HepG2 (cell line): ENCODE measurements around the gene RAE1. TPM values are rescaled to one million over a fixed set of nuclear protein-coding genes. Genes with fewer than 3 reads are reported as not detected.
"Not testable (repeated sequence)": the region's sequence is repeated elsewhere in the genome, so short reads cannot be mapped to it uniquely, and the experiment has no call there.

ENCODE experiments used
- ATAC-seq: fragments of 200-7000 bp; cut with Tn5 transposase; 3 replicates; pipeline ENCODE4 v1.9.1; 2020; ENCODE audit warnings: mild to moderate bottlenecking, moderate library complexity
- BruUV-seq: library from RNA; stranded (reverse); fragments of 400-500 nt; replicated peaks from 2 replicates; lab custom pipeline; 2021; lab: Mats Ljungman, UMichigan
- CTCF ChIA-PET: fragments of 300-600 bp; formaldehyde crosslinking; extraction: SDS; loops from one replicate; lab custom pipeline; 2021; ENCODE audit warnings: low total read pairs, inconsistent platforms, low intra/inter-chr PET ratio; lab: Yijun Ruan, JAX
- POLR2A ChIA-PET: fragments of 350-600 bp; sonication (Branson Sonifier 250); formaldehyde crosslinking; loops from one replicate; lab custom pipeline; 2020; ENCODE audit warnings: antibody characterized with exemption, inconsistent platforms; lab: Yijun Ruan, JAX
- DNase-seq: peaks from one replicate; pipeline ENCODE4 v3.0.0-alpha.2; 2015; ENCODE audit warnings: low spot score
- FAIRE-seq: peaks from 3 replicates; lab custom pipeline; 2011; peaks lifted over from hg19 to GRCh38; lab: Jason Lieb, UNC
- H2AFZ ChIP-seq: one replicate; pipeline ENCODE4 v1.6.1; 2011; ENCODE audit warnings: low read length, inconsistent platforms
- H3K27ac ChIP-seq: fragments of 300-600 bp; 3 replicates; pipeline ENCODE4 v1.8.0; 2011; ENCODE audit warnings: mixed run types, mild to moderate bottlenecking, mixed read lengths, low read length, inconsistent platforms; ENCODE audit not compliant: insufficient read depth; ENCODE audit errors: extremely low read length
- H3K27me3 ChIP-seq, 2 experiments: fragments of 200-600 bp in 1 of 2; 2 replicates in 1 of 2; 3 replicates in 1 of 2; pipeline versions ENCODE4 v1.6.0 to v1.8.0; 2011; ENCODE audit warnings: low read length in 2 of 2, mild to moderate bottlenecking in 2 of 2, moderate library complexity in 2 of 2, inconsistent platforms in 1 of 2; ENCODE audit not compliant: insufficient read depth in 2 of 2, control insufficient read depth in 1 of 2
- H3K36me3 ChIP-seq, 2 experiments: fragments of 200-600 bp in 1 of 2; replicated peaks in 1 of 2; 2 replicates in 1 of 2; 3 replicates in 1 of 2; pipeline versions ENCODE4 v1.5.1 to v1.8.0; 2011; ENCODE audit warnings: low read length in 2 of 2, inconsistent platforms in 1 of 2; ENCODE audit not compliant: insufficient read depth in 2 of 2, control insufficient read depth in 1 of 2
- H3K4me1 ChIP-seq: 2 replicates; pipeline ENCODE4 v1.5.1; 2012; ENCODE audit warnings: low read length, inconsistent platforms; ENCODE audit not compliant: insufficient read depth
- H3K4me2 ChIP-seq: 2 replicates; pipeline ENCODE4 v1.6.0; 2011; ENCODE audit warnings: low read depth, low read length, inconsistent platforms
- H3K4me3 ChIP-seq, 3 experiments: fragments of 200-600 bp in 1 of 3; sonication (generic), shearing (Covaris generic) in 1 of 3; replicated peaks in 1 of 3; 2 replicates each; pipeline ENCODE4 v1.5.1; 2011 to 2016; ENCODE audit warnings: low read length in 3 of 3, inconsistent platforms in 2 of 3, low read depth in 2 of 3, mild to moderate bottlenecking in 2 of 3, control low read depth in 1 of 3, mixed read lengths in 1 of 3; ENCODE audit not compliant: insufficient read depth in 1 of 3
- H3K79me2 ChIP-seq: one replicate; pipeline ENCODE4 v1.6.1; 2011; ENCODE audit warnings: low read length, inconsistent platforms; ENCODE audit not compliant: insufficient read depth
- H3K9ac ChIP-seq: 2 replicates; pipeline ENCODE4 v1.6.0; 2011; ENCODE audit warnings: mild to moderate bottlenecking, low read depth, low read length, inconsistent platforms; ENCODE audit not compliant: insufficient read depth
- H3K9me3 ChIP-seq: 2 replicates; pipeline ENCODE4 v1.5.1; 2012; ENCODE audit warnings: mild to moderate bottlenecking, low read length
- H4K20me1 ChIP-seq: 2 replicates; pipeline ENCODE4 v1.6.0; 2011; ENCODE audit warnings: inconsistent platforms, mild to moderate bottlenecking, low read length, moderate library complexity; ENCODE audit not compliant: insufficient read depth
- ARID5B ChIP-seq: IDR thresholded peaks from 2 replicates; pipeline ENCODE4 v1.4.0; 2020; ENCODE audit warnings: mild to moderate bottlenecking, missing genetic modification reagents
- BCL6 ChIP-seq: IDR thresholded peaks from 2 replicates; pipeline ENCODE4 v1.6.1; 2016; ENCODE audit warnings: missing genetic modification reagents, missing compliant biosample characterization
- FIP1L1 ChIP-seq: fragments of 200-400 bp; formaldehyde crosslinking; IDR thresholded peaks from 2 replicates; pipeline ENCODE4 v1.6.1; 2018; ENCODE audit warnings: low read depth, mild to moderate bottlenecking, low read length, moderate library complexity, borderline replicate concordance; ENCODE audit not compliant: insufficient read depth
- MEIS2 ChIP-seq: sonication (generic); formaldehyde crosslinking; IDR thresholded peaks from 2 replicates; pipeline ENCODE4 v1.9.0; 2021; ENCODE audit warnings: mild to moderate bottlenecking, missing genetic modification reagents
- RNF219 ChIP-seq: sonication (generic); formaldehyde crosslinking; IDR thresholded peaks from 2 replicates; pipeline ENCODE4 v1.5.0; 2020; ENCODE audit warnings: mild to moderate bottlenecking, missing genetic modification reagents
- ZNF234 ChIP-seq: sonication (generic); formaldehyde crosslinking; conservative IDR thresholded peaks from 2 replicates; pipeline ENCODE4 v1.5.1; 2020; ENCODE audit warnings: mild to moderate bottlenecking, missing genetic modification reagents
- ZNF543 ChIP-seq: sonication (generic); formaldehyde crosslinking; IDR thresholded peaks from 2 replicates; pipeline ENCODE4 v1.4.0; 2020; ENCODE audit warnings: mild to moderate bottlenecking, missing genetic modification reagents
- ZNF629 ChIP-seq: sonication (generic); formaldehyde crosslinking; conservative IDR thresholded peaks from 2 replicates; pipeline ENCODE4 v1.5.0; 2020; ENCODE audit warnings: missing genetic modification reagents
- ZNF709 ChIP-seq: sonication (generic); formaldehyde crosslinking; IDR thresholded peaks from 2 replicates; pipeline ENCODE4 v1.5.0; 2020; ENCODE audit warnings: mild to moderate bottlenecking, missing genetic modification reagents
- WGBS: methylation state at CpG from one replicate; pipeline ENCODE4 v1.1.6; 2017; ENCODE audit warnings: low lambda C conversion rate; 5-methylcytosine and 5-hydroxymethylcytosine counted together
- in situ Hi-C: cut with HindIII; loops from 2 replicates; pipeline ENCODE4 v1.10.0; 2017; ENCODE audit warnings: low pct_unique_long_range_greater_than_20kb; ENCODE audit not compliant: extremely low pct_ligation_motif_present
- intact Hi-C: fragments of 100-400 bp; cut with micrococcal nuclease; formaldehyde crosslinking; loops from one replicate; pipeline ENCODE4 v1.10.0; 2022; ENCODE audit not compliant: unreplicated experiment
- polyA plus RNA-seq, 8 experiments: library from polyadenylated mRNA; depleted of rRNA in 3 of 8; stranded (reverse) in 7 of 8; unstranded in 1 of 8; fragments of >200 nt; fragmentation: Illumina TruSeq in 4 of 8; extraction: Trizol in 4 of 8; gene quantifications; 2 replicates each; pipeline versions ENCODE4 v1.2.1 to v1.2.3, GENCODE V29; 2011 to 2016; ENCODE audit warnings: low read depth in 4 of 8, missing spikeins in 1 of 8, mixed read lengths in 1 of 8; ENCODE audit not compliant: insufficient read depth in 1 of 8
- total RNA-seq, 5 experiments: library from RNA; depleted of rRNA; stranded (reverse); fragments of >200 nt; fragmentation: Illumina TruSeq; extraction: Trizol; gene quantifications; 2 replicates each; pipeline ENCODE4 v1.2.3, GENCODE V29; 2016; ENCODE audit warnings: low read depth in 1 of 5

RAE1 gene
- total and polyA plus RNA-seq, 2 of the 13 experiments (the other 11 are each of a cell fraction or from before 2014, with no cell fraction given), result 36.1 to 72.9 TPM

- TF ChIP-seq RNF219 (CRISPR knock-in tag) (no peak), ZNF709 (no peak), ARID5B (CRISPR knock-in tag) (peak; percentile 35; the same call in 1 of the 2 replicates), ZNF543 (no peak), BCL6 (no peak)
These were observed 4.6 kb upstream of the RAE1 start (continued) for GRCh38 chr20:57346477-57346876.

- intact Hi-C loops, result loop anchor here (5.0 to 10.0 kb wide), 2 partner anchors 85 to 103 kb away; no protein-coding TSS in a partner anchor
- TF ChIP-seq ZNF234 (CRISPR knock-in tag), result no peak
- peak; percentile 56 for TF ChIP-seq ZNF629 (CRISPR knock-in tag)
- no peak for TF ChIP-seq MEIS2
- TF ChIP-seq FIP1L1, result no peak
- peaks cover 6% of the 10 kb centered on the region for H3K4me1 ChIP-seq
- H3K9me3 ChIP-seq, result no peaks in the 10 kb centered on the region
- FAIRE-seq (no peak), DNase-seq (no peak), ATAC-seq (no peak)
- H3K27ac ChIP-seq, result no peak overlapping the region
- BruUV-seq, result no TSS peak
- no peak overlapping the region for H3K4me3 ChIP-seq
- 26% methylated on average over 4 of the region's 4 CpGs for WGBS
- H3K4me2 ChIP-seq, result no peak overlapping the region
- peaks cover 12% of the 10 kb centered on the region for H3K79me2 ChIP-seq
- H3K27me3 ChIP-seq, result no peaks in the 10 kb centered on the region; a peak in 1 of 5 replicates
- ChIA-PET CTCF (interaction anchor here (6.5 kb wide), 1 partner anchor 256 kb away, joined by 176 read pairs; no protein-coding TSS in a partner anchor), POLR2A (no interaction called here)
- H2AFZ ChIP-seq, result no peak overlapping the region
- H3K9ac ChIP-seq, result no peak overlapping the region
- in situ Hi-C loops, result no loop called here
- no peaks in the 10 kb centered on the region for H3K36me3 ChIP-seq
- peaks cover 10% of the 10 kb centered on the region for H4K20me1 ChIP-seq
These were observed 3.7 kb upstream of the RAE1 start for GRCh38 chr20:57347393-57347792.

- intact Hi-C loops, result loop anchor here (5.0 to 10.0 kb wide), 2 partner anchors 86 to 104 kb away; no protein-coding TSS in a partner anchor
- FAIRE-seq, H2AFZ ChIP-seq, H3K27ac ChIP-seq, BruUV-seq, H3K4me2 ChIP-seq, H3K4me3 ChIP-seq, H3K9ac ChIP-seq, DNase-seq, ATAC-seq, H3K9me3 ChIP-seq, H4K20me1 ChIP-seq, H3K27me3 ChIP-seq, H3K36me3 ChIP-seq, POLR2A ChIA-PET, in situ Hi-C loops: not testable (repeated sequence)
- Histone ChIP-seq H3K4me1 (peaks cover 16% of the 10 kb centered on the region), H3K79me2 (peaks cover 22% of the 10 kb centered on the region)
- WGBS, result 87% methylated on average over 30 of the region's 47 CpGs
- CTCF ChIA-PET, result interaction anchor here (6.5 kb wide), 1 partner anchor 257 kb away, joined by 176 read pairs; no protein-coding TSS in a partner anchor
These were observed 2.7 kb upstream of the RAE1 start for GRCh38 chr20:57348200-57348921.
